GM18507 (cell line): ENCODE results near the gene AGAP1.

Experiments
- DNase-seq: peaks from one replicate; pipeline ENCODE4 v3.0.0; 2011; ENCODE audit warnings: low read depth; ENCODE audit not compliant: insufficient read length; ENCODE audit errors: extremely low spot score
- FAIRE-seq: peaks from 2 replicates; lab custom pipeline; 2011; peaks lifted over from hg19 to GRCh38; lab: Jason Lieb, UNC

The AGAP1 gene

GRCh38 chr2:235834781-235835180, 340.9 kb downstream of the AGAP1 start:
- no peak for FAIRE-seq
- DNase-seq: no peak

GRCh38 chr2:235835810-235836209, 342.0 kb downstream of the AGAP1 start:
- FAIRE-seq (no peak), DNase-seq (no peak)

GRCh38 chr2:235836491-235836911, 342.7 kb downstream of the AGAP1 start:
- FAIRE-seq (no peak), DNase-seq (no peak)

- FAIRE-seq: no peak
- DNase-seq: no peak
Observed at GRCh38 chr2:235839226-235839625, 345.4 kb downstream of the AGAP1 start.

- DNase-seq (no peak), FAIRE-seq (no peak)
Observed at GRCh38 chr2:235839974-235840373, 346.1 kb downstream of the AGAP1 start.

- DNase-seq (no peak), FAIRE-seq (no peak)
Observed at GRCh38 chr2:235841863-235842262, 348.0 kb downstream of the AGAP1 start.

- FAIRE-seq (no peak), DNase-seq (no peak)
Observed at GRCh38 chr2:235842941-235843340, 349.1 kb downstream of the AGAP1 start.

- DNase-seq: no peak
- no peak for FAIRE-seq
Observed at GRCh38 chr2:235843591-235844395, 349.9 kb downstream of the AGAP1 start.

- no peak for FAIRE-seq
- no peak for DNase-seq
Observed at GRCh38 chr2:235844561-235844960, 350.7 kb downstream of the AGAP1 start.

- no peak for FAIRE-seq
Observed at GRCh38 chr2:235845245-235845644, 351.4 kb downstream of the AGAP1 start.

GRCh38 chr2:235847576-235847975, 353.7 kb downstream of the AGAP1 start:
- DNase-seq: no peak
- FAIRE-seq: no peak

More at GRCh38 chr2:235845245-235845644, 351.4 kb downstream of the AGAP1 start:
- no peak for DNase-seq

GRCh38 chr2:235848055-235848454, 354.2 kb downstream of the AGAP1 start:
- no peak for FAIRE-seq

GRCh38 chr2:235848946-235849345, 355.1 kb downstream of the AGAP1 start:
- DNase-seq: no peak
- no peak for FAIRE-seq

More at GRCh38 chr2:235848055-235848454, 354.2 kb downstream of the AGAP1 start:
- DNase-seq: no peak

- FAIRE-seq: no peak
- no peak for DNase-seq
Observed at GRCh38 chr2:235849489-235849888, 355.6 kb downstream of the AGAP1 start.

GRCh38 chr2:235850289-235850688, 356.4 kb downstream of the AGAP1 start:
- DNase-seq (no peak), FAIRE-seq (no peak)

- FAIRE-seq (no peak), DNase-seq (no peak)
Observed at GRCh38 chr2:235850771-235851551, 357.1 kb downstream of the AGAP1 start.

- DNase-seq: no peak
- no peak for FAIRE-seq
Observed at GRCh38 chr2:235851828-235852525, 358.1 kb downstream of the AGAP1 start.

GRCh38 chr2:235852526-235852920, 358.7 kb downstream of the AGAP1 start:
- FAIRE-seq: no peak
- DNase-seq: no peak

- no peak for DNase-seq
- no peak for FAIRE-seq
Observed at GRCh38 chr2:235854276-235854675, 360.4 kb downstream of the AGAP1 start.

- DNase-seq: no peak
- no peak for FAIRE-seq
Observed at GRCh38 chr2:235855011-235855410, 361.2 kb downstream of the AGAP1 start.
